Adipocyte (in vitro differentiated cells): ENCODE results near the gene QSOX2.

ENCODE experiments used
- DNase-seq: peaks from one replicate; pipeline ENCODE4 v3.0.0-alpha.2; 2015; ENCODE audit warnings: low read depth
- H3K27me3 ChIP-seq: replicated peaks from 2 replicates; pipeline ENCODE4 v1.7.0; 2013; ENCODE audit warnings: mild to moderate bottlenecking, low read length, moderate library complexity; ENCODE audit not compliant: control insufficient read depth, insufficient read depth
- H3K36me3 ChIP-seq: 2 replicates; pipeline ENCODE4 v1.7.0; 2013; ENCODE audit warnings: low read length, mild to moderate bottlenecking, moderate library complexity; ENCODE audit not compliant: control insufficient read depth, insufficient read depth, severe bottlenecking
- H3K4me1 ChIP-seq: 2 replicates; pipeline ENCODE4 v1.7.0; 2013; ENCODE audit warnings: mild to moderate bottlenecking, low read length, moderate library complexity; ENCODE audit not compliant: control insufficient read depth, insufficient read depth
- H3K4me3 ChIP-seq: 2 replicates; pipeline ENCODE4 v1.7.0; 2013; ENCODE audit warnings: mild to moderate bottlenecking, low read length, moderate library complexity
- H3K9ac ChIP-seq: 2 replicates; pipeline ENCODE4 v1.7.0; 2013; ENCODE audit warnings: mild to moderate bottlenecking, low read length, moderate library complexity
- H3K9me3 ChIP-seq: 2 replicates; pipeline ENCODE4 v1.7.0; 2013; ENCODE audit warnings: mild to moderate bottlenecking, low read length, moderate library complexity; ENCODE audit not compliant: control insufficient read depth

The QSOX2 gene

DNA sequence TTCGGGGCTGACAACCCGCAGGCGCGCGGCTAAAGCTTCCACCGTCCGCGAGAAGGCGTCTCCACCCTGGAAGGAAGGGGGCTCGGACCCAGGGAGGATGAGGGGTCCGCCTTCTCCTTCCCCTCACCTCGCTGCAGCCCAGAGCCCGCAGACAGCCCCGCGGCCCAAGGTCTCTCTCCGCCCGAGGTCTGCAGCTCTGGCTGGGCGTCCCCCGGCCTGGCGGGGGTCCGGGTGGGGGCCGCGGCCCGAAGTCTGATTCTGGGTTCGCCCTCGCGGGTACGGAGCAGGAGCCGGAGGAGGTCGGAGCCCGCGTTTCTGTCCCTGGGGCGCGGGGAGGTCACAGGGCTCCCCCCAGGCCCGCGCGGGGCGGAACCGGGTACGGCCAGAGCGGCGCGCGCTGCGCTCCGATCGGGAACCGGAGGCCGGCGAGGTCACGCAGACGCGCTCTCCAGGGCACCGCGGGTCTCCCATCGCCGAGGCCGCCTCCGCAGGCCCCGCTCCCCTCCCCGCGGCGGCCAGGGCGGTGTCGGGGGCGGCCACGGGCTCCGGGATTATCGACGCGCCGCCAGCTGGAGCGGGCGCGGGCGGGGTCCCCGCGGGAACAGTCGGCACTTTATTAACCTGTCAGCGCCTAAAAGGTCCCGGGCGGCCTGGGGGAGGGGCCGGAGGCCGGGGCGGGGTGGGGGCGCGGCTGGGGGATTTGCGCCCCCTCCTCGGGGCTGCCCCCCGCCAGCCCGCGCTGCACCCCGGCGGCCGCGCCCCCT lies 52.3 kb downstream of the QSOX2 start:
- Histone ChIP-seq H3K4me3 (no peak overlapping the region), H3K9ac (no peak overlapping the region), H3K36me3 (no peaks in the 10 kb centered on the region), H3K9me3 (no peaks in the 10 kb centered on the region), H3K4me1 (no peaks in the 10 kb centered on the region), H3K27me3 (peaks cover 54% of the 10 kb centered on the region)
- DNase-seq, result no peak

DNA sequence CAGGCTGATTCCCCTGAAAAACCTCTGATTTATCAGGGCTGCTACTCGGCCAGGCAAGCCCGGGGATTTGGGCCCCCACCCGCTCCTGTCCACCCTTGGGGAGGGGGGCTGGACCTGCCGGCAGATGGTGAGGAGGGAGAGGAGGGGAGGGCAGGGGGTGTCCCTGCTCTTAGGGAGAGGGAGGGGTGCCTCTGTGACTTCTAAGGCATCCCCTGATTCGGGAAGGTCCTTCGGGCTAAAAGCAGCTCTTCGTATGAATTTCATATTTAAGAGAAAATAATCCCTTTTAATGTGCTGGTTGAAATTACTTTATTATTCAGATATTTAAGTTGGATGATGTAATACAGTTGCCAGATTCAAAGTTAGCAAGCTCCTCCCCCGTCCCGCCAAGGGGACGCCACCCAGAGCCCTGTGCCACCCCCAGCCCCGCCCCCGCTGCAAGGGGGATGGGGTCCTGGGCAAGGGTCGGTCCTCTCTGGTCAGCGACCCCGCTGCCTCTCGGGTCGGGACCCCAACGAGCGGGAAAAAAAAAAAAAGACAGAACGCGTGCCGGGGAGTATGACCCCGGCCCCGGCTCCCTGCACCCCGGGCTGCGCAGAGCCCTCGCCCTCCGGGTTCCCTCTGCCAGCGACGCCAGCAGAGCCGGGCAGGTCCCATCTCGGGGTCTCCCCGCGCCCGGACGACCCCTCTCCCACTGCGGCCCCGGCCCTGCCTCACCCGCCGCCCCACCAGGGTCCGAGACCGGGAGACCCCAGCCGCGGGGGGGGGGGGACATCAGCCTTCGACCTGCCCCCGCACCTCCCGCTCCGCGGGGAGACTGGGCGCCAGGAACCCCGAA lies 53.1 kb downstream of the QSOX2 start:
- H3K4me1 ChIP-seq, result no peaks in the 10 kb centered on the region

DNA sequence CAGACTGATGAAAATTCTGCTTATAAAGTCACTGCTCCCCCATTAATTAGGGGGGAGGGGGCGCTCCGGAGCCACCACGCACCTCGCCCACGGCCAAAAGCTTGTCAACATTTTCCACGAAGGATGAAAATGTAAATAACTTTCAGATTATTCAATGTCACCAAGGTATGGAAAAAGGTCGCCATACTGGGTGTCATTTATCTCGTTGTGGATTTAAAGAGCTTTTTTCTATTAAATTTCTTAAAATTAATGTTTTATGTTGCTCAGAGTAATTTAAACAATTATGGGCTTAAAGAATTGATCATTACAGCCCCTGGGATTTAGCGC lies 53.7 kb downstream of the QSOX2 start:
- Histone ChIP-seq H3K36me3 (no peaks in the 10 kb centered on the region), H3K27me3 (peaks cover 60% of the 10 kb centered on the region), H3K9me3 (no peaks in the 10 kb centered on the region), H3K9ac (no peak overlapping the region), H3K4me1 (no peaks in the 10 kb centered on the region), H3K4me3 (no peak overlapping the region)
- no peak for DNase-seq

More for the DNA sequence above, 53.1 kb downstream of the QSOX2 start:
- Histone ChIP-seq H3K36me3 (no peaks in the 10 kb centered on the region), H3K9me3 (no peaks in the 10 kb centered on the region), H3K4me3 (no peak overlapping the region), H3K9ac (no peak overlapping the region), H3K27me3 (peaks cover 55% of the 10 kb centered on the region)
- peak; percentile 24 for DNase-seq

DNA sequence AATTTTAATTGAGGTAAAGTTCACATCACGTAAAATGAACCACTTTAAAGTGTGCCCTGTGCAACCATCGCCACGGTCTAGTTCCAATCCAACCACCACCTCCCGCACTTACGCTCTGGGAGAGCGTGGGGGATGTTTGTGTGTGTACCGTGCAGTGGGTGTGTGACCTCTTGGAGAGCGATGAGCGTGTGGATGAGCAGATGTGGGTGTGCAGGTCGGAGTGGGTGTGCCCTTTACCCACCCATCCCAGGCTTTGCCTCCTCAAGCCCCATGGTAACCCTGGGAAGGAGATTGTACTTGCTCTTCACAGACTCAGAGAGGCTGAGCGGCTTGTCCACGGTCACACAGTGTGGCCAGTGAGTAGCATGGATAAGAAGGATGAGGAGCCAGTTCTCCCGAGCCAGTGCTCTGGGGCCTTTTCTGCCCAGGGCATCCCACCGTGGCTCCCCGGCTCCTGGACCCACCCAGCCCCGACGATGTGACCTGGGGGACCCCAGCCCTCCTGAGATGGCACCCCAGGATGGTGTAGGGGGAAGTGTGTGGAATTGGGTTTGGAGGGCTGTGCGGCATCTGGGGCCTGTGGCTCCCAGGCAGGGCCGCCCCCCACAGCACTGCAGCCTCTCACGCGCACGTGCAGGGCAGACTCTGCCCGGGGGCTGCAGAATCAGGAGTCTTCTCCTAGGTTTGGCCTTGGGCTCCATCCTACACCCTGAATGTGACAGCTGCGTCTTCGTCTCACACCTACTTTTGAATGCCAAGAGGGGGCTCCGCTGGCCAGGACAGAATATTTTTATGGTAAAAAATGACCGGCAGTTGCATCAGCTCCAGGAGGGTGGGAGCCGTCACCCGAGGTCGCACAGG lies 54.3 kb downstream of the QSOX2 start:
- no peak overlapping the region for H3K9ac ChIP-seq
- H3K4me1 ChIP-seq, result no peaks in the 10 kb centered on the region
- no peak overlapping the region for H3K4me3 ChIP-seq
- no peak for DNase-seq
- H3K27me3 ChIP-seq, result peaks cover 60% of the 10 kb centered on the region
- H3K9me3 ChIP-seq, result no peaks in the 10 kb centered on the region
- H3K36me3 ChIP-seq, result no peaks in the 10 kb centered on the region

DNA sequence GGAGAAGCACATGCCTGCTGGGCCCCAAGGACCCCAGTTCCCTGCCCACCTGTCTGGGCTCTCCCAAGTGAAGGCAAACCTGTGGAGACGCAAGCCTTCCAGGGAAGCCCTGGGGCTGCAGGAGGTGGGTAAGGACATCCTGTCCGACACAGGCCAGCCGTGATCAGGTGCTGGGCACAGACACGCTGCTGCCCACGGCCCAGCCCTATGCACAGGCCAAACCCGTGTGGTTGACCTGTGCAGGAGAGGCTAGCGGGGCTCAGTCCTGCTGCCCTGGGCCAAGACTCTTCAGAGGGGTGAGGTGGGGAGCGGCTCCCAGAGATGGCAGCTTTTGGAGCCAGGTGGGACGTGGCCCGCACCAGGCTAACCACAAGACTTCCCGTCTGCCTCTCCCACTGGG lies 55.0 kb downstream of the QSOX2 start:
- H3K4me1 ChIP-seq, result no peaks in the 10 kb centered on the region
- no peak for DNase-seq
- peaks cover 56% of the 10 kb centered on the region for H3K27me3 ChIP-seq

DNA sequence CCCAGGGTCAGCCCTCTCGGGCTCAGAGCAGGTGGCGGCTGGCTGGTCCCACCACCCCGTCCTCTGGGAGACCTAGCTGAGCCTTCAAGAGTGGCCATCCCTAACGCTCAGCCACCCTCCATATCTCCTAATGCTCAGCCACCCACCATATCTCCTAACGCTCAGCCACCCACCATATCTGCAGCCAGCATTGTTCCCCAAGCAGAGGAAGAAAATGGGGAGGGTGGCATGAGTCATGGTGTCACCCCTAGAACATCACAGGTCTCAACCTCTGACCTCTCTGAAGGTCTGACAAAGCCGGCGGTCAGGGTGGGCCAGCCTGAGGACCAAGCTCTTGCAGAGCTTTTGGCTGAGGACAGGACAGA lies 55.4 kb downstream of the QSOX2 start:
- no peak overlapping the region for H3K4me3 ChIP-seq
- no peaks in the 10 kb centered on the region for H3K4me1 ChIP-seq
- no peaks in the 10 kb centered on the region for H3K9me3 ChIP-seq
- H3K27me3 ChIP-seq, result peaks cover 54% of the 10 kb centered on the region
- no peaks in the 10 kb centered on the region for H3K36me3 ChIP-seq
- H3K9ac ChIP-seq, result no peak overlapping the region
- no peak for DNase-seq

More for the DNA sequence above, 55.0 kb downstream of the QSOX2 start:
- H3K4me3 ChIP-seq, result no peak overlapping the region
- no peak overlapping the region for H3K9ac ChIP-seq
- no peaks in the 10 kb centered on the region for H3K36me3 ChIP-seq
- H3K9me3 ChIP-seq, result no peaks in the 10 kb centered on the region

DNA sequence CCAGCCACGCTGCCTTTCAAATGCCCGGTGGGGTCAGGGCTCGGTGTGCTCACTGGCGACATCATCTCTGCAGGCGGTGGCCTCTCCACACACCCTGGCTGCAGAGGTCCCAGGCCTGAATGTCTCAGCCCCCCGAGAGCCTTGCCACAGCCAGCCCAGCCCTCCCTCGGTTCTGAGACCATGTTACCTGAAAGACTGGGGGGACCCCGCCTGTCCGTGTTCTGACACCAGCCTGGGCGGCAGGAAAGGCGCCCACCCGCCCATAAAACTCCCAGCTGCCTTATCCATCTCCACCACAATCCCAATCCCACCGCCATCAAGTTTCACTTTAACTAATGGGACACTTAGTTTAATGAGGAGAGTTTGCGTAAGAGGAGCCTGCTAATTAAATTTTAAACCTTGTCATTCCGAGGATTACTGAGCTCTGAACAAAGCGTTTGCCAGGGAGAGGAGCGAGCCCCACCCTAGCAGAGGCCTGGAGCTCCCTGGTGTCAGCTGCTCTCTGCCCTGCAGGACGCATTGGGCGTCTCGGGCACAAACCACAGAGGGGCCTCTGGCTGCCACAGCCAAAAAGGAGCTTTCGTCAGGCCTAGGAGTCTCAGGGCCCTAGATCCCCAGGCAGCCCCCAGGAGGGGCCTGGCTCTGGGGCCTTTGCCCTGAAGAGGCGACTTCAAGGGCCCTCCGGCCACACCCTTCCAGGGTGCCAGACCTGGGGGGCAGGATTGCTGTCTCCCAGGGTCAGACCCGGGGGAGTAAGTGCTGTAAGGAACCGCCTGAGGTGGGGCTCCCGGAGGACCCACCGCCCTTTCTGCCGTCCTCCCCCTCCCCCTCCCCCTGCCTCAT lies 56.0 kb downstream of the QSOX2 start:
- Histone ChIP-seq H3K4me3 (no peak overlapping the region), H3K27me3 (peaks cover 57% of the 10 kb centered on the region), H3K9me3 (no peaks in the 10 kb centered on the region), H3K4me1 (no peaks in the 10 kb centered on the region), H3K9ac (no peak overlapping the region), H3K36me3 (no peaks in the 10 kb centered on the region)
- no peak for DNase-seq

DNA sequence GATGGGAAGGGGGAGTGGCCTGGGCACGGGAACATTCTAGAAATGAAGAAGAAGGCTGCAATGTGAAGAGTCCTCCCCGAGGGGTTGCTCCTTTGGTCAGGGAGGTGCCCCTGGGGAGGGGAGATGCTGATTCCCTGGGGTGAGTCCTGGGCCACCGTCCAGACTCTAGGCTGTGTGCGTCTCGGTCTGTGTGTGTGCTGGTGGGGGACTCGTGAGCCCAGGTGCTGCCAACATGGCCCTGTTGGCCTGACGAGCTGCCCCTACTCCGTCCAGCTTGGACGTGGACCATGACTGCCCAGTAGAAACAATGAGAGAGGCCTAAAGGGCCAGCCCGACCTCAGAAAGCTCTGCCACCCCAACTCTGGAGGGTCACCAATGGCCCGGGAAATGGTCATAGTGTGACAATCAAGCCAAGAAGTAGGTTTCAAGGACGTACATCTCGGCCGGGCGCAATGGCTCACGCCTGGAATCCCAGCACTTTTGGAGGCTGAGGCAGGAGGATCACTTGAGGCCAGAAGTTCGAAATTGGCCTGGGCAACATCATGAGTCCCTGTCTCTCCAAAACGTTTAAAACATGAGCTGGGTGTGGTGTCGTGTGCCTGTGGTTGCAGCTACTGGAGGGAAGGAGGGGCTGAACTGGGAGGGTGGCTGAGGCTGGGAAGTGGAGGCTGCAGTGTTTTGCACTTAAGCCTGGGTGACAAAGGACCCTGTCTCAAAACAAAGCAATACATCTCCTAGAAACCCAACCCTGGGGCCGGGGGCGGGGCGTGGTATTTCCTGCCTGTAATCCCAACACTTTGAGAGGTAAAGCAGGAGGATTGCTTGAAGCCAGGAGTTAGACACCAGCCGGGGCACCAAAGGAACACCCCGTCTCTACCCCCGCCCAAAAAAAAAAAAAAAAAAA lies 57.7 kb downstream of the QSOX2 start:
- no peak for DNase-seq
- Histone ChIP-seq H3K9ac (no peak overlapping the region), H3K9me3 (no peaks in the 10 kb centered on the region), H3K36me3 (no peaks in the 10 kb centered on the region), H3K27me3 (peaks cover 62% of the 10 kb centered on the region), H3K4me3 (no peak overlapping the region), H3K4me1 (no peaks in the 10 kb centered on the region)

DNA sequence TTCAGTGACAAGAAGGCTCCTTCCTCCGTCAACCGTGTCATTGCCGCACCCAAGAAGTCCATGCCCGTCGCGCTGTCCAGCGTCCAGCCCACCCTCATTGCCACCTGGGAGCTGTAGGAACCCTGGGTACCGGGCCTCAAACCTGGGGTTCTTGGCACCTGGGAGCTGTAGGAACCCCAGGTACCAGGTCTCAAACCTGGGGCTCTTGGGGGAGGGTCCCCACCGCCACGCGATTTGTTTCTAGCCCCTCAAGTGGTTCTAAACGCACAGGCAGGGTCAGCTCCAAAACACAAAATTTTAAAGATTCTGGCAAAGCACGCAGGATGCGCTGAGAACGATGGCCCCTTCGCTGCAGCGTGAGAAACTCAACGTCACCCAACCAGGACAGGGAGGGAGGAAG lies 58.4 kb downstream of the QSOX2 start:
- Histone ChIP-seq H3K9ac (no peak overlapping the region), H3K9me3 (no peaks in the 10 kb centered on the region), H3K4me3 (no peak overlapping the region), H3K27me3 (peaks cover 61% of the 10 kb centered on the region), H3K36me3 (no peaks in the 10 kb centered on the region), H3K4me1 (no peaks in the 10 kb centered on the region)
- no peak for DNase-seq

DNA sequence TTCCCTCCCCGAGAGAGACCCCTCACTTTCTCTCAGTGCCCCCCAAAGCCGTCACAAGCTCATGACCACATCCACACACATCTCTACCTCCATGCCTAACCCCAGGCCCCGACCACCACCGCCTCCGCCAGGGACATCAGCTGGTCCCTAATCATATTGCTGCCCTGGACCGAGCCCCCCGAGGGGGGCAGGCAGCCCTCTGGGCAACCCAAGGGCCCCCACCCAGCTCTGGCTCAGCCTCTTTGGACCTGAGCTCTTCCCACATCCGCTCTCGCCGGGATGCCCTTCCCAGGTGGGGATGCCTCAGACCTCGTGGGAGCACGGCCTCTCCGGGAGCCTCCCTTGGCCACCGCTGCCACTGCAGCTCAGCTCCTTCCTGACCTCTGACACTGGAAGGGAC lies 59.2 kb downstream of the QSOX2 start:
- no peak overlapping the region for H3K9ac ChIP-seq
- H3K9me3 ChIP-seq, result no peaks in the 10 kb centered on the region
- no peak overlapping the region for H3K4me3 ChIP-seq
- H3K36me3 ChIP-seq, result no peaks in the 10 kb centered on the region
- peaks cover 58% of the 10 kb centered on the region for H3K27me3 ChIP-seq
- no peak for DNase-seq
- H3K4me1 ChIP-seq, result no peaks in the 10 kb centered on the region
